ENCODE measurements around the gene ZNF619.

GRCh38 chr3:40497288-40497687, 20.4 kb downstream of the ZNF619 start:
- TF ChIP-seq EP300 (IDR thresholded peaks at IDR 0.05) (no peak), POLR2A (IDR thresholded peaks at IDR 0.05) (no peak)

All from tibial nerve (tissue), 3 donors.